HG03095 (cell line): ENCODE results near the gene PRKN.
"Not testable (repeated sequence)": the region's sequence is repeated elsewhere in the genome, so short reads cannot be mapped to it uniquely, and the experiment has no call there.

Source experiments
- ATAC-seq: cut with Tn5 transposase; IDR thresholded peaks from one replicate; pipeline ENCODE4 v1.9.1; 2021; ENCODE audit warnings: moderate library complexity; ENCODE audit not compliant: unreplicated experiment

The PRKN gene

GRCh38 chr6:161882196-161882765 is 845.3 kb downstream of the PRKN start:
- no peak for ATAC-seq

GRCh38 chr6:161880056-161880455 is 847.5 kb downstream of the PRKN start:
- ATAC-seq: no peak

- no peak for ATAC-seq
Observed at GRCh38 chr6:161876231-161876630, 851.3 kb downstream of the PRKN start.

- no peak for ATAC-seq
Observed at GRCh38 chr6:161870236-161870901, 857.2 kb downstream of the PRKN start.

GRCh38 chr6:161869491-161869890 is 858.1 kb downstream of the PRKN start:
- ATAC-seq: no peak

GRCh38 chr6:161866570-161866969 is 861.0 kb downstream of the PRKN start:
- no peak for ATAC-seq

- not testable (repeated sequence) for ATAC-seq
Observed at GRCh38 chr6:161861061-161861460, 866.5 kb downstream of the PRKN start.

GRCh38 chr6:161853657-161854056 is 873.9 kb downstream of the PRKN start:
- no peak for ATAC-seq

GRCh38 chr6:161851486-161851885 is 876.1 kb downstream of the PRKN start:
- not testable (repeated sequence) for ATAC-seq

GRCh38 chr6:161850562-161850961 is 877.0 kb downstream of the PRKN start:
- no peak for ATAC-seq

GRCh38 chr6:161847628-161848027 is 879.9 kb downstream of the PRKN start:
- no peak for ATAC-seq

GRCh38 chr6:161844804-161845203 is 882.8 kb downstream of the PRKN start:
- no peak for ATAC-seq

- no peak for ATAC-seq
Observed at GRCh38 chr6:161843066-161843465, 884.5 kb downstream of the PRKN start.

GRCh38 chr6:161840380-161840779 is 887.2 kb downstream of the PRKN start:
- ATAC-seq: no peak

GRCh38 chr6:161838306-161839035 is 889.1 kb downstream of the PRKN start:
- ATAC-seq: no peak

GRCh38 chr6:161837854-161838253 is 889.7 kb downstream of the PRKN start:
- no peak for ATAC-seq

- no peak for ATAC-seq
Observed at GRCh38 chr6:161837449-161837735, 890.2 kb downstream of the PRKN start.

GRCh38 chr6:161836643-161837448 is 890.7 kb downstream of the PRKN start:
- no peak for ATAC-seq

- no peak for ATAC-seq
Observed at GRCh38 chr6:161835500-161836215, 891.9 kb downstream of the PRKN start.

GRCh38 chr6:161834426-161834825 is 893.1 kb downstream of the PRKN start:
- no peak for ATAC-seq
